Measurements from ENCODE around the gene ZXDC. TPM values are rescaled to one million over a fixed set of nuclear protein-coding genes. Genes with fewer than 3 reads are reported as not detected.

ZXDC gene
- total and polyA plus RNA-seq, 7 donors: 10.6 to 39.5 (median 30.3) TPM

- H3K36me3 ChIP-seq (ENCODE audit: insufficient read depth in 1 of 2, low read depth in 1 of 2): no peaks in the 10 kb centered on the region
- no peak overlapping the region for H3K27ac ChIP-seq
- peaks cover 0 to 7% (median 0%) of the 10 kb centered on the region in 3 donors for H3K27me3 ChIP-seq (ENCODE audit: insufficient read depth in 3 of 3, low read length in 2 of 3)
- H3K4me1 ChIP-seq: peaks cover 5% of the 10 kb centered on the region
- 39 to 63% (median 44%) methylated on average over 1 of the region's 1 CpG for WGBS, 3 donors
- intact Hi-C loops (cut with DNase I): loop anchor here (5.0 kb wide), 2 partner anchors 149 to 259 kb away; no protein-coding TSS in a partner anchor
- TF ChIP-seq CTCF (IDR thresholded peaks at IDR 0.05): no peak
- ATAC-seq (no peak), DNase-seq (no peak)
- H3K9me3 ChIP-seq: no peaks in the 10 kb centered on the region
- no peak overlapping the region for H3K4me3 ChIP-seq
Observed at GRCh38 chr3:126391631-126392030, 84.1 kb downstream of the ZXDC start.

DNA sequence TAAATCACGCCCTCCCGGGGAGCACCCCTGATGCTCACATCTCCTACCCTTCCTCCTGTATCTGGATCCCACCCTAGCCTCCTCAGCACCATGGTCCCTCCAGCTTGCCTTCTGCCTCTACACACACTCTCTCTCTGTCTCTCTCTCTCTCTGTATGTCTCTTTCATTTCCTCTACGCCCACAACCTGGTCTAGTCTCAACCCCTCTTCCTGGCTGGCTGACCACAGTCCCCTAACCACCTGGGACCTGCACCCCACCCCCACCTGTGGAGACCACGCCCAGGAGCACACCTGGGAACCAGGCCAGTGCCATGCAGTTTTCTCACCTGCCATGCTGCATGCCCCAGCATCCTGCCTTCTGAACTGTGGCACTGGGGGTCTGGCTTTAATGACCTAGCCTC lies 84.9 kb downstream of the ZXDC start:
- H3K4me3 ChIP-seq: no peak overlapping the region

DNA sequence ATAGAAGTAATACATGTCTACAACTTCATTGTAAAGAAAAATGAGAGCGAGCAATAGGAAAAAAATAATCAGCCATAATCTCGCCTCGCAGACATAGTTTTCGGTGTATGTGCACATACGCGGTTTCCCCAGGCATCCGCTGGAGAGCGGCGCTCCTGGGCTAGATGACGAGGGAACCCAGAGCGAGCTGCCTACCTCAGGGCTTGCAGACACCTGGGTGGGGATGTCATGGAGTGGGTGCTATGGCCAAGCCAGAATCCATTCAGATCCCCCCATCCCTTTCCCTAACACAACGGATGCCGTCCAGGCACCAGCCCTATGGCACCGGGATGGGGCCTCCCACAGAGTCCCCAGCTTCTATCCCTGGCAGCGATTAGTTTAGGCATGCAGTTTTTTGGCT lies 85.5 kb downstream of the ZXDC start:
- no peaks in the 10 kb centered on the region for H3K9me3 ChIP-seq
- peaks cover 0 to 6% (median 0%) of the 10 kb centered on the region in 3 donors for H3K27me3 ChIP-seq (ENCODE audit: insufficient read depth in 3 of 3, low read length in 2 of 3)
- no peak for TF ChIP-seq CTCF (IDR thresholded peaks at IDR 0.05)
- H3K4me3 ChIP-seq: no peak overlapping the region
- ATAC-seq (no peak), DNase-seq (no peak)
- H3K27ac ChIP-seq: no peak overlapping the region
- WGBS, 3 donors: 93 to 94% (median 94%) methylated on average over 15 of the region's 15 CpGs
- H3K4me1 ChIP-seq: peaks cover 5% of the 10 kb centered on the region
- no peaks in the 10 kb centered on the region for H3K36me3 ChIP-seq (ENCODE audit: insufficient read depth in 1 of 2, low read depth in 1 of 2)
- intact Hi-C loops (cut with DNase I): loop anchor here (5.0 kb wide), 2 partner anchors 148 to 258 kb away; no protein-coding TSS in a partner anchor

More for the DNA sequence above, 84.9 kb downstream of the ZXDC start:
- Histone ChIP-seq H3K27me3 (ENCODE audit: insufficient read depth in 3 of 3, low read length in 2 of 3) (peaks cover 0 to 7% (median 0%) of the 10 kb centered on the region in 3 donors), H3K36me3 (ENCODE audit: insufficient read depth in 1 of 2, low read depth in 1 of 2) (no peaks in the 10 kb centered on the region), H3K9me3 (no peaks in the 10 kb centered on the region), H3K4me1 (peaks cover 5% of the 10 kb centered on the region), H3K27ac (no peak overlapping the region)
- no peak for DNase-seq
- TF ChIP-seq CTCF (IDR thresholded peaks at IDR 0.05): no peak
- intact Hi-C loops (cut with DNase I): loop anchor here (5.0 kb wide), 2 partner anchors 148 to 258 kb away; no protein-coding TSS in a partner anchor
- no peak for ATAC-seq
- 88 to 92% (median 90%) methylated on average over 4 of the region's 4 CpGs for WGBS, 3 donors

- peak in 2 of 4 donors; percentile 18 to 22 for ATAC-seq
- Histone ChIP-seq H3K4me3 (no peak overlapping the region), H3K27me3 (ENCODE audit: insufficient read depth in 3 of 3, low read length in 2 of 3) (peaks cover 0 to 4% (median 0%) of the 10 kb centered on the region in 3 donors), H3K27ac (peak overlapping the region; percentile 91), H3K36me3 (ENCODE audit: insufficient read depth in 1 of 2, low read depth in 1 of 2) (no peaks in the 10 kb centered on the region), H3K4me1 (peaks cover 5% of the 10 kb centered on the region), H3K9me3 (no peaks in the 10 kb centered on the region)
- WGBS, 3 donors: 63 to 71% (median 63%) methylated on average over 17 of the region's 17 CpGs
- intact Hi-C loops (cut with DNase I): loop anchor here (1.0 to 5.0 kb wide), 5 partner anchors 130 to 257 kb away; no protein-coding TSS in a partner anchor
- no peak for DNase-seq
- TF ChIP-seq CTCF (IDR thresholded peaks at IDR 0.05): no peak
Observed at GRCh38 chr3:126389794-126390146, 85.9 kb downstream of the ZXDC start.

Data from psoas muscle (tissue), 8 donors.